SK-N-SH (cell line): Measurements from ENCODE around the gene TDRD12.

Experiments
- CTCF ChIP-seq: fragments of 200-600 bp; sonication (generic); IDR thresholded peaks from 2 replicates; pipeline ENCODE4 v1.6.1; 2017; ENCODE audit warnings: antibody characterized with exemption, mild to moderate bottlenecking, moderate library complexity
- MAX ChIP-seq: IDR thresholded peaks from 2 replicates; pipeline ENCODE4 v1.4.0; 2012; ENCODE audit warnings: low read depth
- REST ChIP-seq: IDR thresholded peaks from 2 replicates; pipeline ENCODE4 v1.6.1; 2012; ENCODE audit warnings: mild to moderate bottlenecking, low read depth, low read length, moderate library complexity
- RFX5 ChIP-seq: IDR thresholded peaks from 2 replicates; pipeline ENCODE4 v1.6.1; 2012; ENCODE audit warnings: mild to moderate bottlenecking, improper control_type of control experiment, low read length

GRCh38 chr19:32869369-32869965, 149.9 kb downstream of the TDRD12 start, which contains the start of gene SLC7A9:
- TF ChIP-seq RFX5, result no peak
- TF ChIP-seq CTCF, result no peak
- TF ChIP-seq MAX, result no peak
- no peak for TF ChIP-seq REST
